WI38 (cell line): ENCODE results near the gene OR2AT4.

Experiments
- H3K4me3 ChIP-seq: 2 replicates; pipeline ENCODE4 v1.5.1; 2011; ENCODE audit warnings: low read depth, mild to moderate bottlenecking, control low read depth, low read length
- CTCF ChIP-seq: IDR thresholded peaks from 2 replicates; pipeline ENCODE4 v1.5.1; 2012; ENCODE audit warnings: low read depth, mild to moderate bottlenecking, control low read depth, low read length

The OR2AT4 gene

GRCh38 chr11:75033916-75034315 lies 62.8 kb downstream of the OR2AT4 start:
- TF ChIP-seq CTCF: no peak

GRCh38 chr11:75032550-75032935 lies 64.1 kb downstream of the OR2AT4 start:
- TF ChIP-seq CTCF: 0 out of 2 replicates have a peak, but pooled peaks have one; percentile 3
- H3K4me3 ChIP-seq: no peak overlapping the region

More at GRCh38 chr11:75033916-75034315, 62.8 kb downstream of the OR2AT4 start:
- no peak overlapping the region for H3K4me3 ChIP-seq

- H3K4me3 ChIP-seq: no peak overlapping the region
- peak; percentile 88 for TF ChIP-seq CTCF
These were observed 64.7 kb downstream of the OR2AT4 start for GRCh38 chr11:75031771-75032549.
